ENCODE results near the gene EPHB1. TPM values are rescaled to one million over a fixed set of nuclear protein-coding genes. Genes with fewer than 3 reads are reported as not detected.

Gene EPHB1
- total RNA-seq, 3 donors from 2014 or later: 1.8 to 5.9 (median 3.4) TPM

DNA sequence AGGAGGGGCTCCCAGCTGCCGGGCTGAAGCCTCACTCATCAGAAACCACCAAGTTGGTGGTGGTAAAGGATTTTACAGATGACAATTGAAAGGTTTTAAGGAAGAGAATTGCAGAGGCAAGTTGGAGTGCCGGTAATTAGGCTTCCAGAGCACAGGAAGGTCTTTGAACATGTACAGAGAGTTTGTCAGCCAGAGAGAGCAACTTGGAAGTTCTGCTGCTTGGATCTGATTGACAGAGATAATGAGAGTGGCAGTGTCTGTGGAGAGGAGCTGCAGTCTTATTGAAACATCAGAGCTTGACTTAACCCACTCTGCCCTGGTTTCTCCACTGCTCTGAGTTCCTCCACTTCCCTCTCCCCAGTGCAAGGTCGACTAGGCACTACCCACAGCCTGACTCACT lies 448.6 kb downstream of the EPHB1 start:
- Histone ChIP-seq H3K27ac (no peak overlapping the region), H3K4me1 (no peaks in the 10 kb centered on the region), H3K27me3 (no peaks in the 10 kb centered on the region), H3K4me3 (no peak overlapping the region), H3K36me3 (no peaks in the 10 kb centered on the region), H3K9me3 (no peaks in the 10 kb centered on the region)
- DNase-seq (ENCODE audit: low spot score in 2 of 2): no peak
- no peak for TF ChIP-seq POLR2A (IDR thresholded peaks at IDR 0.05)
- TF ChIP-seq POLR2AphosphoS5 (IDR thresholded peaks at IDR 0.05): no peak
- TF ChIP-seq, protein P1, sequence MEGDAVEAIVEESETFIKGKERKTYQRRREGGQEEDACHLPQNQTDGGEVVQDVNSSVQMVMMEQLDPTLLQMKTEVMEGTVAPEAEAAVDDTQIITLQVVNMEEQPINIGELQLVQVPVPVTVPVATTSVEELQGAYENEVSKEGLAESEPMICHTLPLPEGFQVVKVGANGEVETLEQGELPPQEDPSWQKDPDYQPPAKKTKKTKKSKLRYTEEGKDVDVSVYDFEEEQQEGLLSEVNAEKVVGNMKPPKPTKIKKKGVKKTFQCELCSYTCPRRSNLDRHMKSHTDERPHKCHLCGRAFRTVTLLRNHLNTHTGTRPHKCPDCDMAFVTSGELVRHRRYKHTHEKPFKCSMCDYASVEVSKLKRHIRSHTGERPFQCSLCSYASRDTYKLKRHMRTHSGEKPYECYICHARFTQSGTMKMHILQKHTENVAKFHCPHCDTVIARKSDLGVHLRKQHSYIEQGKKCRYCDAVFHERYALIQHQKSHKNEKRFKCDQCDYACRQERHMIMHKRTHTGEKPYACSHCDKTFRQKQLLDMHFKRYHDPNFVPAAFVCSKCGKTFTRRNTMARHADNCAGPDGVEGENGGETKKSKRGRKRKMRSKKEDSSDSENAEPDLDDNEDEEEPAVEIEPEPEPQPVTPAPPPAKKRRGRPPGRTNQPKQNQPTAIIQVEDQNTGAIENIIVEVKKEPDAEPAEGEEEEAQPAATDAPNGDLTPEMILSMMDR (IDR thresholded peaks at IDR 0.05): no peak
- intact Hi-C loops (cut with DNase I; ENCODE audit: low total_unique reads): no loop called here

DNA sequence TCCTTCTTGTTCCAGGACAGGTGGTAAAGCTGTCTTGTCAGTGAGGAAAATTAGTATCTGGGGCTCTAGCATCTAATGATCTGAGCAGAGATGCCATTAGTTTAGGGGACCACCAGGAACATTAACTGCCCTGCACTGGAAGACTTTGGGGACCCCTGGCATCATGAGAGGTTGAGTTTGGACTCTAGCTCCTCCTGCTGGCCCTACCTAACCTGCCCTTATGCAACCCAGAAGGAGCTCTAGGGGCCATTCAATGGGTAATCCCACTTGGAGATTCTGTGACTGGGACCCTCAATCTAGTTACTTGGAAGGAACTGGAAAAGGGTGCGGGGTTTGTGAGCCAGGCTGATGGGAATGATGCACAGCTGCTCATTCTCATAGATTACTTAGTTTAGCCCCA lies 451.0 kb downstream of the EPHB1 start:
- TF ChIP-seq POLR2A (IDR thresholded peaks at IDR 0.05): no peak
- TF ChIP-seq, protein P1 (IDR thresholded peaks at IDR 0.05): no peak
- Histone ChIP-seq H3K27ac (no peak overlapping the region), H3K27me3 (no peaks in the 10 kb centered on the region), H3K4me3 (no peak overlapping the region), H3K4me1 (no peaks in the 10 kb centered on the region), H3K36me3 (no peaks in the 10 kb centered on the region), H3K9me3 (no peaks in the 10 kb centered on the region)
- intact Hi-C loops (cut with DNase I; ENCODE audit: low total_unique reads): no loop called here
- no peak for DNase-seq (ENCODE audit: low spot score in 2 of 2)

- no peak for DNase-seq (ENCODE audit: low spot score in 2 of 2)
- no peaks in the 10 kb centered on the region for H3K4me1 ChIP-seq
- H3K4me3 ChIP-seq: no peak overlapping the region
- intact Hi-C loops (cut with DNase I; ENCODE audit: low total_unique reads): no loop called here
- no peaks in the 10 kb centered on the region for H3K9me3 ChIP-seq
- H3K36me3 ChIP-seq: no peaks in the 10 kb centered on the region
- no peaks in the 10 kb centered on the region for H3K27me3 ChIP-seq
- no peak overlapping the region for H3K27ac ChIP-seq
- no peak for TF ChIP-seq POLR2AphosphoS5 (IDR thresholded peaks at IDR 0.05)
These were observed 453.2 kb downstream of the EPHB1 start for GRCh38 chr3:135248213-135248612.

DNA sequence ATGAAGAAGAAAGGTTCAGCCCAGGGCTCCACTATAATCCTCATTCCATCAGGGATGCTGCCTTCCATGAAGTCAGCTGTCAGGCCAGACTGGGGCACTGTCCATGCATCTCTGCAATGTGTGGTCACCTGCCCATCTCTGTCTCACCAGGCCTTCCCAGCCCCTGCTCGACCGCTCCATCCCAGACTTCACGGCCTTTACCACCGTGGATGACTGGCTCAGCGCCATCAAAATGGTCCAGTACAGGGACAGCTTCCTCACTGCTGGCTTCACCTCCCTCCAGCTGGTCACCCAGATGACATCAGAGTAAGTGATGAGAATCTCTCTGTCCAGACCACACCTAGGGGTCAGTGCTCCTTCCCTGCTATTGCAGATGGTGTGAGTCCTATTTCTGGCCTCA lies 454.1 kb downstream of the EPHB1 start:
- no peaks in the 10 kb centered on the region for H3K36me3 ChIP-seq
- DNase-seq (ENCODE audit: low spot score in 2 of 2): no peak
- TF ChIP-seq POLR2AphosphoS5 (IDR thresholded peaks at IDR 0.05) (no peak), POLR2A (IDR thresholded peaks at IDR 0.05) (no peak)
- TF ChIP-seq, protein P1 (IDR thresholded peaks at IDR 0.05): no peak
- no peak overlapping the region for H3K4me3 ChIP-seq
- intact Hi-C loops (cut with DNase I; ENCODE audit: low total_unique reads): no loop called here
- no peaks in the 10 kb centered on the region for H3K9me3 ChIP-seq
- no peaks in the 10 kb centered on the region for H3K27me3 ChIP-seq
- no peaks in the 10 kb centered on the region for H3K4me1 ChIP-seq
- no peak overlapping the region for H3K27ac ChIP-seq

DNA sequence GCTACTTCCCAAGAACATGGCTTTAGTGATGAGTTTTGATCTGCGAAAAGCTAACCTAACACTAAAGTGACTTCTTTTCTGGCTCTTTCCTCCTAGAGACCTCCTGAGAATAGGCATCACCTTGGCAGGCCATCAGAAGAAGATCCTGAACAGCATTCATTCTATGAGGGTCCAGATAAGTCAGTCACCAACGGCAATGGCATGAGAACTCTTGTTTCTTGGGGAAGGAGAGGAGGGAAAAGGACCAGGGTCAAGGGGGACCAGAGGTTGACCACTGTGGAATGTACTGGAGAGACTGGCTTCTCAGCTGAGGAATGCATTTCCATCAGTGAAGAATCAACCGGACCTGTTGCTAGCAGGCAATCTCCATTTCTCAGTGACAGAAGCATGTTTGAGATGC lies 463.9 kb downstream of the EPHB1 start:
- no peak overlapping the region for H3K27ac ChIP-seq
- no peaks in the 10 kb centered on the region for H3K4me1 ChIP-seq
- TF ChIP-seq, protein P1 (IDR thresholded peaks at IDR 0.05): no peak
- no peak for DNase-seq (ENCODE audit: low spot score in 2 of 2)
- no peaks in the 10 kb centered on the region for H3K9me3 ChIP-seq
- H3K36me3 ChIP-seq: no peaks in the 10 kb centered on the region
- intact Hi-C loops (cut with DNase I; ENCODE audit: low total_unique reads): no loop called here
- no peaks in the 10 kb centered on the region for H3K27me3 ChIP-seq
- H3K4me3 ChIP-seq: no peak overlapping the region

GRCh38 chr3:135260025-135260424 lies 465.0 kb downstream of the EPHB1 start:
- H3K27me3 ChIP-seq: no peaks in the 10 kb centered on the region
- intact Hi-C loops (cut with DNase I; ENCODE audit: low total_unique reads): no loop called here

More at GRCh38 chr3:135260025-135260424, 465.0 kb downstream of the EPHB1 start:
- no peak for DNase-seq (ENCODE audit: low spot score in 2 of 2)
- H3K36me3 ChIP-seq: no peaks in the 10 kb centered on the region
- no peak for TF ChIP-seq POLR2AphosphoS5 (IDR thresholded peaks at IDR 0.05)
- no peak for TF ChIP-seq POLR2A (IDR thresholded peaks at IDR 0.05)
- TF ChIP-seq, protein P1 (IDR thresholded peaks at IDR 0.05): no peak
- H3K4me1 ChIP-seq: no peaks in the 10 kb centered on the region
- H3K4me3 ChIP-seq: no peak overlapping the region
- H3K27ac ChIP-seq: no peak overlapping the region
- H3K9me3 ChIP-seq: no peaks in the 10 kb centered on the region
